ENCODE data around the gene PTTG1. TPM values are rescaled to one million over a fixed set of nuclear protein-coding genes. Genes with fewer than 3 reads are reported as not detected.
"Not testable (repeated sequence)": the region's sequence is repeated elsewhere in the genome, so short reads cannot be mapped to it uniquely, and the experiment has no call there.

Gene PTTG1
- total and polyA plus RNA-seq, 3 donors from 2014 or later = 153 to 429 (median 209) TPM

GRCh38 chr5:160432787-160433186 is 11.1 kb downstream of the PTTG1 start:
- Histone ChIP-seq H3K27me3 (no peaks in the 10 kb centered on the region), H3K9me3 (no peaks in the 10 kb centered on the region), H3K4me3 (no peak overlapping the region), H3K36me3 (ENCODE audit: low read depth, missing control alignments) (no peaks in the 10 kb centered on the region), H3K27ac (no peak overlapping the region), H3K4me1 (no peaks in the 10 kb centered on the region)
- no peak for DNase-seq
- 86 to 95% methylated on average over 7 of the region's 7 CpGs for WGBS, 2 donors
- intact Hi-C loops (cut with DNase I; ENCODE audit: low total_unique reads) = no loop called here
- TF ChIP-seq POLR2A (IDR thresholded peaks at IDR 0.05) (no peak), CTCF (IDR thresholded peaks at IDR 0.05) (no peak)

- Histone ChIP-seq H3K27me3 (no peaks in the 10 kb centered on the region), H3K4me3 (no peak overlapping the region), H3K9me3 (no peaks in the 10 kb centered on the region), H3K27ac (no peak overlapping the region), H3K36me3 (ENCODE audit: low read depth, missing control alignments) (no peaks in the 10 kb centered on the region), H3K4me1 (no peaks in the 10 kb centered on the region)
- DNase-seq = no peak
- 64 to 69% methylated on average over 5 to 9 of the region's 9 CpGs for WGBS, 2 donors
- intact Hi-C loops (cut with DNase I; ENCODE audit: low total_unique reads) = no loop called here
- no peak for TF ChIP-seq POLR2A (IDR thresholded peaks at IDR 0.05)
- TF ChIP-seq CTCF (IDR thresholded peaks at IDR 0.05) = no peak
Observed at GRCh38 chr5:160434022-160434531, 12.4 kb downstream of the PTTG1 start.

- Histone ChIP-seq H3K4me3 (no peak overlapping the region), H3K36me3 (ENCODE audit: low read depth, missing control alignments) (no peaks in the 10 kb centered on the region), H3K4me1 (no peaks in the 10 kb centered on the region), H3K27me3 (no peaks in the 10 kb centered on the region), H3K27ac (no peak overlapping the region), H3K9me3 (no peaks in the 10 kb centered on the region)
- TF ChIP-seq CTCF (IDR thresholded peaks at IDR 0.05) (no peak), POLR2A (IDR thresholded peaks at IDR 0.05) (no peak)
- 86 to 89% methylated on average over 1 of the region's 1 CpG for WGBS, 2 donors
- intact Hi-C loops (cut with DNase I; ENCODE audit: low total_unique reads) = no loop called here
- DNase-seq = no peak
Observed at GRCh38 chr5:160435532-160435931, 13.9 kb downstream of the PTTG1 start.

GRCh38 chr5:160436017-160436416 is 14.4 kb downstream of the PTTG1 start:
- no peak for DNase-seq
- H3K4me3 ChIP-seq = no peak overlapping the region
- no peaks in the 10 kb centered on the region for H3K9me3 ChIP-seq
- no peak for TF ChIP-seq POLR2A (IDR thresholded peaks at IDR 0.05)
- TF ChIP-seq CTCF (IDR thresholded peaks at IDR 0.05) = no peak
- no peaks in the 10 kb centered on the region for H3K36me3 ChIP-seq (ENCODE audit: low read depth, missing control alignments)
- H3K27ac ChIP-seq = no peak overlapping the region
- no peaks in the 10 kb centered on the region for H3K27me3 ChIP-seq
- intact Hi-C loops (cut with DNase I; ENCODE audit: low total_unique reads) = no loop called here
- 92 to 97% methylated on average over 4 of the region's 4 CpGs for WGBS, 2 donors
- no peaks in the 10 kb centered on the region for H3K4me1 ChIP-seq

GRCh38 chr5:160436661-160437060 is 15.0 kb downstream of the PTTG1 start:
- H3K27me3 ChIP-seq; intact Hi-C loops (cut with DNase I; ENCODE audit: low total_unique reads); H3K9me3 ChIP-seq; DNase-seq; H3K4me3 ChIP-seq; H3K36me3 ChIP-seq (ENCODE audit: low read depth, missing control alignments); H3K27ac ChIP-seq; H3K4me1 ChIP-seq: not testable (repeated sequence)
- 52 to 55% methylated on average over 6 of the region's 6 CpGs for WGBS, 2 donors

Data from testis (tissue), 3 donors.